RWPE1 (cell line): ENCODE results near the gene ARL6.

Experiments used
- CTCF ChIA-PET: fragments of 350-600 bp; sonication (Branson Sonifier 250); formaldehyde crosslinking; extraction: SDS; loops from one replicate; lab custom pipeline; 2021; lab: Yijun Ruan, JAX
- POLR2A ChIA-PET: fragments of 400-600 bp; formaldehyde crosslinking; extraction: SDS; loops from one replicate; lab custom pipeline; 2020; ENCODE audit warnings: antibody characterized with exemption; ENCODE audit not compliant: low non-redundant PET; lab: Yijun Ruan, JAX
- DNase-seq: peaks from one replicate; pipeline ENCODE4 v3.0.0; 2012; ENCODE audit warnings: low spot score
- H3K27ac ChIP-seq: fragments of 450-650 bp; 2 replicates; pipeline ENCODE4 v1.5.1; 2017
- TF ChIP-seq, protein P1 (sequence below): fragments of 450-650 bp; conservative IDR thresholded peaks from 2 replicates; pipeline ENCODE4 v1.5.1; 2017; ENCODE audit warnings: low read depth, mild to moderate bottlenecking

The ARL6 gene

DNA sequence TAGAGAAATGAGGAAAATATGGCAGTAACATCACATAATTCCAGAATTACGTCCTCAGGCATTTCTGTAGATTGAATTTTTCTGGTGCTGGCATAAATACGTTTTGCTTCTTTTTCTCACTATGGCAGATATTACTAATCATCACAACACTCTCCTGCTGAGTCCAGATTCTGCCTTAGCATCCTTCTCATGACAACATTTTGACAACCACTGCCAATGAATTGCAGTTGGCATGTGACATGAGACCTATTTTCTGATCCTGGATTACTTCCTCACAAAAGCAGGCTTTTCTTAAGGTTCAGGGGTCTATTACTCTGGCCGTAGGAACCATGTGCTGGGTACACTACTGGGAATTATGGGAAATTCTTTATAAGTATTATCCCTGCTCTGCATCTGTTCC, 22.5 kb upstream of the ARL6 start:
- no peak for DNase-seq
- POLR2A ChIA-PET, result no interaction called here
- CTCF ChIA-PET, result no interaction called here
- H3K27ac ChIP-seq, result no peak overlapping the region
- TF ChIP-seq, protein P1, sequence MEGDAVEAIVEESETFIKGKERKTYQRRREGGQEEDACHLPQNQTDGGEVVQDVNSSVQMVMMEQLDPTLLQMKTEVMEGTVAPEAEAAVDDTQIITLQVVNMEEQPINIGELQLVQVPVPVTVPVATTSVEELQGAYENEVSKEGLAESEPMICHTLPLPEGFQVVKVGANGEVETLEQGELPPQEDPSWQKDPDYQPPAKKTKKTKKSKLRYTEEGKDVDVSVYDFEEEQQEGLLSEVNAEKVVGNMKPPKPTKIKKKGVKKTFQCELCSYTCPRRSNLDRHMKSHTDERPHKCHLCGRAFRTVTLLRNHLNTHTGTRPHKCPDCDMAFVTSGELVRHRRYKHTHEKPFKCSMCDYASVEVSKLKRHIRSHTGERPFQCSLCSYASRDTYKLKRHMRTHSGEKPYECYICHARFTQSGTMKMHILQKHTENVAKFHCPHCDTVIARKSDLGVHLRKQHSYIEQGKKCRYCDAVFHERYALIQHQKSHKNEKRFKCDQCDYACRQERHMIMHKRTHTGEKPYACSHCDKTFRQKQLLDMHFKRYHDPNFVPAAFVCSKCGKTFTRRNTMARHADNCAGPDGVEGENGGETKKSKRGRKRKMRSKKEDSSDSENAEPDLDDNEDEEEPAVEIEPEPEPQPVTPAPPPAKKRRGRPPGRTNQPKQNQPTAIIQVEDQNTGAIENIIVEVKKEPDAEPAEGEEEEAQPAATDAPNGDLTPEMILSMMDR, result no peak

DNA sequence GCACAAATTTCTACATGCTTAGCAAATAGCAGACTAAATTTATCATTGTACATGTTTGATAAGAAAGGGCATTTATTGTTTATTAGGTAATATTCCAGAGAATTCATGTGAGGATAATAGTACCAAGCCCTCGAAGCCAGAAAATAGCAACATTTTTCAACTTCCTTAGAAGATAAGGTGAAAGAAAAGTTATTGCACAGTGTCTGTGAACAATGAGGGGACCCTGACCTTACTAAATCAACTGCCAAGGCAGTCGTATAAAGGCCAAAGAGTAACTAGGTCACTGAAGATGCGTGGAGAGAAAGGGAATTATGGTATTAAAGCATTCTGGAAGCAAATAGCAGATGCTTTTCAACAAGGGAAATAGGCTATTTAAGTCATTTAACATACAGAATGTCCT, 20.3 kb upstream of the ARL6 start:
- no peak for DNase-seq
- no peak overlapping the region for H3K27ac ChIP-seq
- CTCF ChIA-PET, result no interaction called here
- TF ChIP-seq, protein P1, result no peak
- POLR2A ChIA-PET, result no interaction called here

DNA sequence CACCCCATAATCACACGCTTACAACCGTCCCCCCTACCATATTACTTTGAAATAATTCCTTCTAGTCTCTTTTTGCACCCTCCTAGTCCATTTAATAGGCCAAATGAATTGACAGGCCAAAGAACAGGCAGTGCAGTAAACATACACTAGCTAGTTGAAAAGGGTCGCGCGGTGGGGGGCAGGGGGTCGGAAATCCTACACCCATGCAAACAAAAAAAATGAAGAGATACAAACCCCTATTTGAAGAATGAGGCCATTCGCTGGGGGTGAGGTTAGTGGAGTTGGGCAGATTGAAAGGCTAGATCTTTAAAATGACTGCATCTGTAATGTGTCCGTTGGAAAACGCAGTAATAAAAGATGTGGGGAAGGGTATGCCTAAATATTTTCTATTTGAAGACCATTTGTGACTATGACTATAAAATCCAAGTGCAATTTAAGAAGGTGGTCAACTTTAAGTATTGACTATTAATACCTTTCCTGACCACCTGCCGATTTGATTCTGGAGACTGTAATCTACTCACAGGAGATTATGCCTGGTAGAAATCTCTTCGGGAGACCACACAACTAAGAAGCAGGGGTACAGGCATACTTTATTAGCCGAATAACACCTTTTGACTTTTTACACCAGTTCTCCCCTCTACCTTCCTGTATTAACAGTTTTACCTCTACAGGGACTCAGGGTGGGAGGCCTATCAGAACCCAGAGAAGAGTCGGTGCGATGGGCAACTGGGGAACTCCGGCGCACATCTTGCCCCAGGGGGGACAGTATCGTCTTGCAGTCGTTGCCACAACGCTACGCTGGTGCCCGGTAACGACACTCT, 762 bp upstream of the ARL6 start:
- ChIA-PET CTCF (interaction anchor here (0.6 to 0.9 kb wide), 4 partner anchors 8 to 1392 kb away, joined by 3 read pairs; no protein-coding TSS in a partner anchor), POLR2A (no interaction called here)
- H3K27ac ChIP-seq, result peak overlapping the region; percentile 86
- DNase-seq, result no peak
- TF ChIP-seq, protein P1, result no peak

DNA sequence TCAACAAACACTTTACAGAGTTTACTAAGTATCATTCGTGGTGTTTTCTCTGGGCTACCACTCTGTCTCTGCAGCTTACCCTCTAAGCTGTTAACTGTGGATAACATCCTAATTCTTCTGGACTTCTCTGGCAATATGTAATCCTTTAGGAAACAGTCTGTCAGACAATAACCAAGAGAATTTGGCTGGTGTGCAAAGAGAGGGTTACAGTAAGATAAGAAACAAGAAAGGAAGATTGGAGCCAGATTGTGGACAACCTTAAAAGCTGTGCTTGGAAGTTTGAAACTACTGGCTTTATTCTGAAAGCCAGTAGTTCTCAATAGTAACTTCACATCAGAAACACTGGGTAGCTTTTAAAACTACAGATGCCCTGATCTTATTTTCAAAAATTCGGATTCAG, 778 bp downstream of the ARL6 start:
- TF ChIP-seq, protein P1, result no peak
- CTCF ChIA-PET, result interaction anchor here (0.7 to 0.8 kb wide), 2 partner anchors 30 to 124 kb away, joined by 4 to 6 read pairs; no protein-coding TSS in a partner anchor
- DNase-seq, result no peak
- POLR2A ChIA-PET, result no interaction called here
- H3K27ac ChIP-seq, result no peak overlapping the region

DNA sequence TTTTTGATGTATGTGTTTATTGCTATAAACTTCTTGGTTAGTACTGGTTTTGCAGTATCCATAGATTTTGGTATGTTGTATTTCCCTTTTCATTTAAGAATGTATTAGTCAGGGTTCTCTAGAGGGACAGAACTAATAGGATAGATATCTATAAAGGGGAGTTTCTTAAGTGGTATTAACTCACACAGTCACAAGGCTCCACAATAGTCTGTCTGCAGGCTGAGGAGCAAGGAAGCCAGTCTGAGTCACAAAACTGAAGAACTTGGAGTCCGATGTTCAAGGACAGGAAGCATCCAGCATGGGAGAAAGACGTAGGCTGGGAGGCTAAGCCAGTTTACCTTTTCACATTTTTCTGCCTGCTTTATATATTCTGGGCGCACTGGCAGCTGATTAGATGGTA, 8.4 kb downstream of the ARL6 start:
- CTCF ChIA-PET, result no interaction called here

DNA sequence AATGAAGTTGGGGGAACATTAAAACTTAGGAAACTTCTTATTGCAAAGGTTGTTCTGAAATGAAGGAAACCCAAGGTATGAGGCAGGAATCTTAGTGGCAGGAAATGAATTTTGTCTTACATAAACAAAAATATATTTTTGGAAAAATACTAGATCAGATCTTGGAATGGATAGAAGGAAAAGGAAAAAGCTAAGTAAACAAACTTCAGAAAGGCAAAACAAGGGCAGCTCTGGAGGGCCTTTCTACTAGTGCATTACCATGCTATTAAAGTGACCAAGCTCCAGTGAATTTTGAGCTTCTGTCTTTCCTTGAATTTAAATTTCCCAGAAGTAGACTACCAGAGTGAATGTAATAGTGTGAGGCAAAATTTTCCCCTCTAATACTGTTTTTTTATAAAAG, 13.6 kb downstream of the ARL6 start:
- H3K27ac ChIP-seq, result no peak overlapping the region
- CTCF ChIA-PET, result interaction anchor here (1.1 kb wide), 1 partner anchor 262 kb away, joined by 7 read pairs; no protein-coding TSS in a partner anchor
- TF ChIP-seq, protein P1, result no peak
- POLR2A ChIA-PET, result no interaction called here
- no peak for DNase-seq

More for the DNA sequence above, 8.4 kb downstream of the ARL6 start:
- TF ChIP-seq, protein P1, result no peak
- POLR2A ChIA-PET, result no interaction called here
- no peak overlapping the region for H3K27ac ChIP-seq
- DNase-seq, result no peak
